ENCODE data around the gene F13A1.

F13A1 gene

GRCh38 chr6:6319952-6320811, at the start of gene F13A1:
Gene F13A1, minus strand, starts transcription at chr6:6320662. Its CDS starts 1,998 bp downstream, at chr6:6318664.
- DNase-seq (ENCODE audit: low read depth), result no peak

GRCh38 chr6:6368684-6369052, 48.2 kb upstream of the F13A1 start:
- no peak for DNase-seq (ENCODE audit: low read depth)

GRCh38 chr6:6368040-6368683, 47.7 kb upstream of the F13A1 start:
- DNase-seq (ENCODE audit: low read depth), result no peak

- no peak for DNase-seq (ENCODE audit: low read depth)
Observed at GRCh38 chr6:6366803-6367202, 46.3 kb upstream of the F13A1 start.

- no peak for DNase-seq (ENCODE audit: low read depth)
Observed at GRCh38 chr6:6365242-6365641, 44.8 kb upstream of the F13A1 start.

- DNase-seq (ENCODE audit: low read depth), result no peak
Observed at GRCh38 chr6:6362056-6362840, 41.8 kb upstream of the F13A1 start.

GRCh38 chr6:6357530-6357929, 37.1 kb upstream of the F13A1 start:
- DNase-seq (ENCODE audit: low read depth), result no peak

- no peak for DNase-seq (ENCODE audit: low read depth)
Observed at GRCh38 chr6:6357032-6357431, 36.6 kb upstream of the F13A1 start.

GRCh38 chr6:6352772-6353171, 32.3 kb upstream of the F13A1 start:
- no peak for DNase-seq (ENCODE audit: low read depth)

- DNase-seq (ENCODE audit: low read depth), result no peak
Observed at GRCh38 chr6:6351511-6352025, 31.1 kb upstream of the F13A1 start.

GRCh38 chr6:6350696-6351095, 30.2 kb upstream of the F13A1 start:
- no peak for DNase-seq (ENCODE audit: low read depth)

GRCh38 chr6:6348256-6348655, 27.8 kb upstream of the F13A1 start:
- DNase-seq (ENCODE audit: low read depth), result no peak

- no peak for DNase-seq (ENCODE audit: low read depth)
Observed at GRCh38 chr6:6346427-6347023, 26.1 kb upstream of the F13A1 start.

- DNase-seq (ENCODE audit: low read depth), result no peak
Observed at GRCh38 chr6:6333501-6333900, 13.0 kb upstream of the F13A1 start.

GRCh38 chr6:6332811-6333244, 12.4 kb upstream of the F13A1 start:
- DNase-seq (ENCODE audit: low read depth), result no peak

- DNase-seq (ENCODE audit: low read depth), result no peak
Observed at GRCh38 chr6:6331946-6332601, 11.6 kb upstream of the F13A1 start.

- DNase-seq (ENCODE audit: low read depth), result no peak
Observed at GRCh38 chr6:6331393-6331792, 10.9 kb upstream of the F13A1 start.

- no peak for DNase-seq (ENCODE audit: low read depth)
Observed at GRCh38 chr6:6330407-6330806, 9.9 kb upstream of the F13A1 start.

- DNase-seq (ENCODE audit: low read depth), result no peak
Observed at GRCh38 chr6:6328451-6328850, 8.0 kb upstream of the F13A1 start.

GRCh38 chr6:6323352-6323751, 2.9 kb upstream of the F13A1 start:
- no peak for DNase-seq (ENCODE audit: low read depth)

GRCh38 chr6:6320901-6321300, 439 bp upstream of the F13A1 start:
- no peak for DNase-seq (ENCODE audit: low read depth)

All from HS-27A (cell line).